Measurements from ENCODE around the gene SCG3.

The SCG3 gene

GRCh38 chr15:51677021-51677420, 4.3 kb upstream of the SCG3 start:
- Histone ChIP-seq H3K36me3 (ENCODE audit: insufficient read depth, low read length) (no peaks in the 10 kb centered on the region), H2AFZ (ENCODE audit: low read depth, low read length) (no peak overlapping the region), H4K20me1 (ENCODE audit: insufficient read depth, low read length) (no peaks in the 10 kb centered on the region), H3K27ac (ENCODE audit: low read length) (no peak overlapping the region), H3K9ac (ENCODE audit: low read depth, low read length) (no peak overlapping the region), H3K4me1 (ENCODE audit: insufficient read depth, low read length) (no peaks in the 10 kb centered on the region), H3K4me2 (ENCODE audit: insufficient read depth, low read length) (no peak overlapping the region), H3K4me3 (ENCODE audit: low read depth in 1 of 2, low read length in 2 of 2) (no peak overlapping the region), H3K9me3 (ENCODE audit: insufficient read depth, low read length, severe bottlenecking) (no peaks in the 10 kb centered on the region), H3K27me3 (ENCODE audit: insufficient read depth, low read length, poor library complexity) (no peaks in the 10 kb centered on the region), H3K79me2 (ENCODE audit: insufficient read depth, low read length) (no peaks in the 10 kb centered on the region)
- DNase-seq (no peak), ATAC-seq (ENCODE audit: insufficient read depth, low read depth) (no peak)
- no peak for TF ChIP-seq CTCF (IDR thresholded peaks at IDR 0.05; ENCODE audit: borderline replicate concordance, extremely low read depth, low read length, poor library complexity, severe bottlenecking)
- TF ChIP-seq EZH2 (IDR thresholded peaks at IDR 0.05; ENCODE audit: borderline replicate concordance, low read depth, low read length, severe bottlenecking), result no peak

GRCh38 chr15:51677452-51677851, 3.9 kb upstream of the SCG3 start:
- Histone ChIP-seq H3K27me3 (ENCODE audit: insufficient read depth, low read length, poor library complexity) (no peaks in the 10 kb centered on the region), H3K4me3 (ENCODE audit: low read depth in 1 of 2, low read length in 2 of 2) (no peak overlapping the region)
- no peak for ATAC-seq (ENCODE audit: insufficient read depth, low read depth)

GRCh38 chr15:51678096-51678495, 3.2 kb upstream of the SCG3 start:
- Histone ChIP-seq H3K4me2 (ENCODE audit: insufficient read depth, low read length) (no peak overlapping the region), H3K4me3 (ENCODE audit: low read depth in 1 of 2, low read length in 2 of 2) (no peak overlapping the region), H3K27ac (ENCODE audit: low read length) (no peak overlapping the region), H3K27me3 (ENCODE audit: insufficient read depth, low read length, poor library complexity) (no peaks in the 10 kb centered on the region), H3K9me3 (ENCODE audit: insufficient read depth, low read length, severe bottlenecking) (no peaks in the 10 kb centered on the region), H3K4me1 (ENCODE audit: insufficient read depth, low read length) (no peaks in the 10 kb centered on the region), H2AFZ (ENCODE audit: low read depth, low read length) (no peak overlapping the region), H3K36me3 (ENCODE audit: insufficient read depth, low read length) (no peaks in the 10 kb centered on the region), H4K20me1 (ENCODE audit: insufficient read depth, low read length) (no peaks in the 10 kb centered on the region), H3K9ac (ENCODE audit: low read depth, low read length) (no peak overlapping the region), H3K79me2 (ENCODE audit: insufficient read depth, low read length) (no peaks in the 10 kb centered on the region)
- TF ChIP-seq EZH2 (IDR thresholded peaks at IDR 0.05; ENCODE audit: borderline replicate concordance, low read depth, low read length, severe bottlenecking) (no peak), CTCF (IDR thresholded peaks at IDR 0.05; ENCODE audit: borderline replicate concordance, extremely low read depth, low read length, poor library complexity, severe bottlenecking) (no peak)
- ATAC-seq (ENCODE audit: insufficient read depth, low read depth) (no peak), DNase-seq (no peak)

More at GRCh38 chr15:51677452-51677851, 3.9 kb upstream of the SCG3 start:
- no peak overlapping the region for H3K9ac ChIP-seq (ENCODE audit: low read depth, low read length)
- H2AFZ ChIP-seq (ENCODE audit: low read depth, low read length), result no peak overlapping the region
- no peak for TF ChIP-seq CTCF (IDR thresholded peaks at IDR 0.05; ENCODE audit: borderline replicate concordance, extremely low read depth, low read length, poor library complexity, severe bottlenecking)
- TF ChIP-seq EZH2 (IDR thresholded peaks at IDR 0.05; ENCODE audit: borderline replicate concordance, low read depth, low read length, severe bottlenecking), result no peak
- H3K9me3 ChIP-seq (ENCODE audit: insufficient read depth, low read length, severe bottlenecking), result no peaks in the 10 kb centered on the region
- H3K79me2 ChIP-seq (ENCODE audit: insufficient read depth, low read length), result no peaks in the 10 kb centered on the region
- H4K20me1 ChIP-seq (ENCODE audit: insufficient read depth, low read length), result no peaks in the 10 kb centered on the region
- DNase-seq, result no peak
- H3K4me2 ChIP-seq (ENCODE audit: insufficient read depth, low read length), result no peak overlapping the region
- no peaks in the 10 kb centered on the region for H3K4me1 ChIP-seq (ENCODE audit: insufficient read depth, low read length)
- H3K36me3 ChIP-seq (ENCODE audit: insufficient read depth, low read length), result no peaks in the 10 kb centered on the region
- H3K27ac ChIP-seq (ENCODE audit: low read length), result no peak overlapping the region

GRCh38 chr15:51680321-51680720, 982 bp upstream of the SCG3 start:
- ATAC-seq (ENCODE audit: insufficient read depth, low read depth) (no peak), DNase-seq (no peak)
- H3K27ac ChIP-seq (ENCODE audit: low read length), result no peak overlapping the region
- H3K79me2 ChIP-seq (ENCODE audit: insufficient read depth, low read length), result no peaks in the 10 kb centered on the region
- H3K27me3 ChIP-seq (ENCODE audit: insufficient read depth, low read length, poor library complexity), result no peaks in the 10 kb centered on the region
- no peak overlapping the region for H3K9ac ChIP-seq (ENCODE audit: low read depth, low read length)
- H3K4me2 ChIP-seq (ENCODE audit: insufficient read depth, low read length), result no peak overlapping the region
- H3K4me1 ChIP-seq (ENCODE audit: insufficient read depth, low read length), result no peaks in the 10 kb centered on the region
- no peak overlapping the region for H3K4me3 ChIP-seq (ENCODE audit: low read depth in 1 of 2, low read length in 2 of 2)
- H2AFZ ChIP-seq (ENCODE audit: low read depth, low read length), result no peak overlapping the region
- no peaks in the 10 kb centered on the region for H4K20me1 ChIP-seq (ENCODE audit: insufficient read depth, low read length)
- H3K36me3 ChIP-seq (ENCODE audit: insufficient read depth, low read length), result no peaks in the 10 kb centered on the region
- TF ChIP-seq EZH2 (IDR thresholded peaks at IDR 0.05; ENCODE audit: borderline replicate concordance, low read depth, low read length, severe bottlenecking) (no peak), CTCF (IDR thresholded peaks at IDR 0.05; ENCODE audit: borderline replicate concordance, extremely low read depth, low read length, poor library complexity, severe bottlenecking) (no peak)
- H3K9me3 ChIP-seq (ENCODE audit: insufficient read depth, low read length, severe bottlenecking), result no peaks in the 10 kb centered on the region
